Retina (tissue), 1 donor: ENCODE results near the gene CADPS.
A peak's percentile ranks its signal among the peaks of the same experiment; 100 is the strongest.

Source experiments
- DNase-seq: peaks from one replicate; pipeline ENCODE4 v3.0.0-alpha.2; 2016

The CADPS gene

DNA sequence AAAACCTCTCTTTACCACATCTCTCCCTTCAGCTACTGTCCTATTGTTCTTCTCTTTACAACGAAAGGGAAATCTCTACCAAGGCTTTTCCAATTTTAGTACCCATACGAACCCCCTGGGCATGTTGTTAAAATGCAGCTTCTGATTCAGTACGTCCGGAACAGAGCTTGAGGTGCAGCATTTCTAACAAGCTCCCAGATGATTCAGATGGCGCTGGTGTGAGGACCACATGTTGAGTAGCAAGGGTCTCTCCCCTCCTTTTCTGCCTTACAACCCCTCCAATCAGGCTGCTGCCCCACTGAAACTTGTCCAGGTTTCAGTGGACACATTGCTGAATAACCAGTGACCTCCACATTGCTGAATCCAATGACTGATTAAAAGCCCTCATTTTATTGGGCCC, 324.8 kb downstream of the CADPS start:
- no peak for DNase-seq

DNA sequence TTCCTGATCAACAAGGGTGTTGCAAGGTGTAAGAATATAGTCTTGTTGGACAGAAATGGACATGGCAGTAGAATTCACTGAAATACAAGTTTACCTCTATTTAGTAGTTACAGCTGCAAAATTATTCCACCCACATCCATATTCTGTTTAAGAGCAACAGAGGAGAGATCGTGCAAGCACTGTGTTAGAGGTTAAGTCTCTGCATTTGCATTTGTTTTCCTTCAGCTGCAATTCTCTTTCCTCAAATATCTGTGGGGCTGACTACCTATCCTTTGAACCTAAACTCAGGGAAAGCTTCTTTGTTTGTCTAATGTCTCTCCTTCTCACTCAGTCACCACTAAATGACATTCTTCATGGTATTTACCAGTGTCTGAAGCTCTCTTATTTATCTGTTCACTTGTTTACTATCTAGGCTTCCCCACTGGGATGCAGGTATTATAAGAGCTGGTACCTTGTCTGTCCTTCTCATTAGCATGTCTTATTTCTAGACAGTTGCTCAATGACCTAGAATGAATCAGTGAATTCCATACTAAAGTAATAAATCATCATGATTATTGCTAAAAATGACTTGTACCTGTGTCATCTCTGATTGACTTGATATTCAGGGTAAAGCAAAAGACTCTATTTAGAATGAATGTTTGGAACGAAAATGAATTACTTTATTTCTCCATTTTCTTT, 326.5 kb downstream of the CADPS start:
- no peak for DNase-seq

DNA sequence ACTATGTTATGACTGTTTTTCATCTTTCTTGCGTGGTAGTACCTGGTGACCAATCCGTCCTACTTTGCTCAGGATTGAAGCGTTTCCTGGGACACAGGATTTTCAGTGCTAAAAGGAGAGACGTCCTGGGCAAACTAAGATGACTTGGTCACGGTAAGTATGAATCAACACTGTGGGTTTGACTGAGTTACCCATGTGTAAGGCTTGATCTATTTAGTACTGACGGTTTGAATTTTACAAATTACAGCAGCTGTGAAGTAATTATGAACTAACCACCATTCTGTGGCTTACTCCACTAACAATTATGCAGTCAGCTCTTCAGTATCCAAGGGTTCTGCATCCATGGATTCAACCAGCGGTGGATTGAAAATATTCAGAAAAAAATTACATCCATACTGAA, 328.9 kb downstream of the CADPS start:
- DNase-seq = no peak

DNA sequence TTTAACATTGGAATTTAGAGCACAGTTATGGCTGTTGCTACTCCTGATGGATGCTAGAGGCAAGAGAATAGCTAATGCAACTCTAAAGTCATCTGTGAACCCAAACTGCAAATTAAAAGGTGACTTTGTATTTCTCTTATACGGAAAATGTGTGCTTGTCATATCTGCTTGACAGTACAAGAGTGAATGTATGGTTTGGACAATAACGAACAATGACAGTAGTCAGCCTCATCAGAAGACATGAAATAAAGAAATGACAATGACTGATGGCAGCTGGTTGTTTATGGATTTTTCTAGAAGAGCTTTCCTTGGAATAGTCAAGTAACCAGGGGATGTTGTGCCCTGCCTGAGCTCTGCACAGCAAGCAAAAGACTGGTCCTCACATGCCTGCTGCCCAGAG, 333.0 kb downstream of the CADPS start:
- no peak for DNase-seq

DNA sequence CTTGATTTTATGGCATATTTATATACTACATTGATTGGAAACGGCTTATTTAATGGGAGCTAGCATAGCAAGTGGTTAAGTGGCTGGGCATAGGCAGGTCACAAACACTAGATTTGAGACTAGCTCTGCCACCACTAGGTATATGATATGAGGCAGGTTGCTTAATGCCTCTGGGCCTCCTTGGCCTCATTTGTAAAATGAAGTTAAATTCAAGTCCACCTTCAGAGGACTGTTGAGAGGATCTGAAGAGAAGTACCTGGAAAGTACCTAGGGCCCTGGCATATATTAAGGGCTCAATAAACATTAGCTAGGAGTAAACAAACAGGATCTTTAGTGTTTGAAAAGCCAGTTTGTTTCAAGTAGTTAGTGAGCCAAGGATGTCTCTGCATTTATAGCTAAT, 335.5 kb downstream of the CADPS start:
- no peak for DNase-seq

DNA sequence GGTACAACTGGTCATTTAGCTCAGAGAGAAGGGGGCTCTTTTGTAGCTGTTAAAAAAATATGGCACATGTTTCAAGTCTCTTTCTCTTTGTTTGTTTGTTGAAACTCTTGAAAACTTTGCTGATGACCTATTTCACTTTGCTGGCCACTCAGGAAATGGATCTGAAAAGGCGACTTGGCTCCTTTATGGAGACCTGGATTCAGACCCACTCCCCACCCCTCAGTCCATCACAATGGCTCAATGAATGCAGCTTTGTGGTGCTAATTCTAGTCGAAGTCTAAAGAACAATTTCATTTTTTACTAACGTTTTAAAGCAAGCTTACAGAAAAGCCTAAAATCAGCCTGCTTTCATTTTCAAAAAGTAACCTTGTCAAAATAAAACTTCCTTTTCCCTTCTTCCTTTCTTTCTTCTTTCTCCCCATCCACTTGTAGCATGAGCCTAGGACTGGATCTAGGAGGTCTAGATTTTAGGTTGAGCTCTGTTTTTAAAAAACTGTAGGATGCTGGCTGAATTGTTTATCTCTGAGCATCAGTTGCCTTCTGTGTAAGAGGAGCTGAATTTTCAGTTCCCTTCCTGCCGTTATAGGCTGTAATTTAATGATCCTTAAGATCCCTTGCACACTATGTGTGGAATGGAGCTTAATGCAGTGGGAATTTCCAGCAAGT, 336.4 kb downstream of the CADPS start:
- no peak for DNase-seq

DNA sequence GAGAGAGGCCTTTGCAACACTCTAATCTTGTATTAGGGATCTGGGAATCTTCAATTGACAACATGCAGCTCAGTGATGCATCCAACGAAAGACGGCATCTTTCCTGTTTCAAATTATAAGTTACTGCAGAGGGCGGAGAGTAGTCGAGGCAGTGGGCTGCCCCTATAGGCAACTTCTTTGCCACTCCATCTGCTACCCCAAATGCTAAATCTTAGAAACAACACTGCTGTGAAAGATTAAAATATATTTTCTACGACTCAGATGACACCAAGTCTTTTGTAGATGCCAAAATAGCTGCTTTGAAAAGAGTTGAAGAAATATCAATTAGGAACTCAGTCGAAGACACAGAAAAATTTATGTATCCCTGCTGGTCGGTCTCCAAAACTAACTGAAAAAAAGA, 340.9 kb downstream of the CADPS start:
- DNase-seq = no peak

DNA sequence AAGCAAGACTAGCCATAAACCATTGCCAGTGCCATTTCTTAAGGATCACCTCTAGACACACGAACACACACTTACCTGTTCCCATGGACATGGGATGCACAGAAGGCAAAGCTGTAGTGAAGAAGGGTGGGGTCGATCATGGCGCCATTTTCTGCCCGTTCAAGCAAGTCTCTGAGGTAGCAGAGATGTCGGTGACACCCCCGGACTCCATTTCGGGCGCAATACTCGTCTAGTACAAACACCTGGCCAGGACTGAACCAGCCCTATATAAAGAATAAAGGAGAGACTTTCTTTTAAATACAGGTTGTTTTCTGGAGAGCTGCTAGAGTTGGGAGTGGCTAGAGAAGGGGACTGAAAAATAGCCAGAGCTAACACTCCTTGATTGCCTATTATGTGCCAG, 342.4 kb downstream of the CADPS start:
- DNase-seq = no peak

DNA sequence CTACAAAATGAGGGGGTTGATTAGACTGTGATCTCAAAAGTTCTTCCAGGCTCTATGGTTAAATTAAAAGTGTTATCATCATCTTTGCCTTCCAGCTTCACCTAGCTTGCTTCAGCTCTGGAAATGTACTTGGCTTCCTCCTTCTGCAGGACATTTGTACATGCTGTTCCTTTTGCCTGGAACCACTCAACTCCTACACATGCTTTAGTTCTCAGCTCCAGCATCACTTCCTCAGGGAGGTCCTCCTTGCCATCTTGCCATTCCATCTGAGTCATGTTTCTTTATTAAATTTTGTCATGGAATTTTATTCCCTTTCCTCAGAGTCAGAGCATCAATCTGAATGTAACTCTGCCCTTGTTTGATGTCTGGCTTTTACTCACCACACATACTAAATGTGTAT, 343.2 kb downstream of the CADPS start:
- DNase-seq = no peak

DNA sequence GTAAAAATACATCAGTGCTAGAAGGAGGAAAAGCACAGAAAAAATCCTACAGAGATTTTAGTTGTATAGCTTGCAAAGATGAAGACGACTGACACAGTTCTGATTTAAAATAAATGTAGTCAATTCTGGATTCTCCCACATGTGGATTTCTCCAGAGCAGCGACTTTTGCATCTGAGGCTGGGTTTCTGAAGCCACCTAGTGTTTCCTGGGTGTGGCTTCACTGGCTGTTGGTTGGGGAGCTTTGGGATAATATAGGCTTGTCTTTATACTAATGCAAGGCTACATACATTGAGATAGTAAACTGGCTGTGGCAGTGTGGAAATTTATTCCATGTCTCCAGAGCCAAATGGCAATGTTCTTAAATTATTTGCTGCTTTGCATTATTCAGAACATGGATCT, 343.7 kb downstream of the CADPS start:
- DNase-seq = no peak

DNA sequence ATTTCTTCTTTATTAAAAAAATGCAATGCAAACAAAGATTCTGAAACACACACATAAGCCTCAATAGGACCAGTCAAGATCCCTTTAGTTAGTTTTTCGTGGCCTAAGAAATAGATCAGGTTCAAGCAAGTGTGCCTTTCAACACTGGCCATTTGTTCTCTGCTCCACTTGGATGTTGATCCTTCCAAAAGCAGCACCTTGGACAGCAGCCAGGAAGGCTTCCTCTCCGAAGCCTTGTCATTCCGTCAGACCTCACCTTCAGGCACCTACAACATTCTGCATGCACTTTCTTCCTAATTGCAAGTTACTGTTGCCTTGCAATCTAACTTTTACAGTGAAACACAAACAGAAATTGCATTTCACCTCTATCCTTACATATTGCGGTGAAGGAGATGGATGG, 346.0 kb downstream of the CADPS start:
- DNase-seq = peak; percentile 22

DNA sequence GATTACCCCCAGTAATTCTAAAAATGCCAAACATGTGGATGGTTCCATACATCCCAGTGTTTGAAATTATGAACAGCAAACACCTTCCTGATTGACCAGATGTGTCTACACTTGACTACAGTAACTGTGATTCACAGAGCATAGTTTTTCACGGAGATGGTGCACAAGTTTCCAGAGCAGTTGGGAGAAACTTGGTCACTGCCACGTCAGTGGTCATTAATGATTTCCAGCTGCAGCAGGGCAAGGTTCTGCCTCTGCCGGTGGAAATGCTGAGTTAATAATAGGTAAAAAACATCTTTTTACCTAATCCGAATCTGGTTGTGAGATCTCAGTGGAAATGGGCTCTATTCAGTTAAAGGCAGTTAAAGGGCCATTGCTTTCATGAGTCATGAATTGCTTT, 347.7 kb downstream of the CADPS start:
- no peak for DNase-seq

DNA sequence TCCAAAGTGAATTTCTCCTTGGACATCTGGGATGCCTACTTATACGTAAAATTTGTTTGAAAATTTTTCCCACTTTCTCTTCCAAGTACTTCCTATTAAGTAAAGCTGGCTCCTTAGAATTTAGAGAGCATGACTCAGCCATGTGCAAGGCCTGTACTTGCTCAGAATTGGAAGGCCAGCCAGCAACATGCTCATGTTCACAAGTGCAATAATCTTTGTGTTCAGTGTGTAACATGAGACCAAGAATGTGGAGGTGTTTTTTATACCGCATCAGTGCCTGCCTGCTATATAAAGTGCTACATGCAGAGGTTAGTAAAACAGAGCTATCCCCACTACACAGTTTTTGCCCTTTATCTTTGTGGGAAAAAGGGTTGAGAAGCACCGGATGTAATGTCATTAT, 349.9 kb downstream of the CADPS start:
- DNase-seq = no peak

DNA sequence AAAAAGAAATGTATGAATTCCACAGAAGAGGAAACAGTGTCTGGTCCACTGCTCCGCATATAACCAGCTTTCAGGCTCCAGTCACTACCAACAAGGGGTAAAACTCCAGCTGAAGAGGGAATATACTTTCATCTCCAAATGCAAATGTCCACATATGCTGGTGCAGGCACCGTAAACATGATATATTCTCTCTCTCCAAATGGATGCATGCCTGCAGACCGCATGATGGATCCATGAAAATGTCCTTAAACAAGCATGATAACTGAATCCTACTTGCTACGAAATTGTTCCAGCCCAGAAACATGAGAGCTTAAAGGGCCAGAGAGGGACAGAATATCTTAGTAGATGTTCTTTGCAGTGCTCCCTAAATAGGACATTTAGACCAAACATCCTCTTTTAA, 351.5 kb downstream of the CADPS start:
- DNase-seq = no peak

DNA sequence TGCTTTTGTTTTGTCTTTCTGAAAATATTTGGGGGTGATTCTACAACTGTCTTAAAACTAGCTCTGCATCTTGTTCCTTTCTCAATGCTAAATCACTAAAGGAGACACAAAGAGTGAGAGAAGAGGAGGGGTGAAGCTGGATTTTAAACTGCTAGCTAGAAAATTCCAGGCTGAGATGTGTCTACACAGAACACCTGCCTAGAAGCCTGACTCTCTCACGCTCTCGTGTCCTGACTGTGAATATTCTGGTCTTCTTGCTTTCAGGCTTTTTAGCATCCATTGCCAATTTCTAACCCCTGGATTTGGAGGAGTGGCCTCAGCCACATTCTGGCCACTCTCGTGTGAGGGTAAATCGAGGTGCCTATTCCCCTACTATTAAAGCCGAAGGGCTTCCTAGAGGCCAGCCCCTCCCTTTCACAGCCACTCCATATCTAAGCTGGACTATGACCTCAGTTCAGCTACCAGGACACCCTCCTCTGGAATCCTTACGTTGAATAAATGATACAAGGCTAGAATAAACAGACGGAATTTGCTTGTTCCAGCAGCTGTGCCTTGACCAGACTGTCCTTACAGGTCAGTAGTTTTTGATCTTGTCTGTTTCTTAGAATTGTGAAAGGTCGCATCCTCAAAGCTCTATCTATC, 353.6 kb downstream of the CADPS start:
- no peak for DNase-seq

DNA sequence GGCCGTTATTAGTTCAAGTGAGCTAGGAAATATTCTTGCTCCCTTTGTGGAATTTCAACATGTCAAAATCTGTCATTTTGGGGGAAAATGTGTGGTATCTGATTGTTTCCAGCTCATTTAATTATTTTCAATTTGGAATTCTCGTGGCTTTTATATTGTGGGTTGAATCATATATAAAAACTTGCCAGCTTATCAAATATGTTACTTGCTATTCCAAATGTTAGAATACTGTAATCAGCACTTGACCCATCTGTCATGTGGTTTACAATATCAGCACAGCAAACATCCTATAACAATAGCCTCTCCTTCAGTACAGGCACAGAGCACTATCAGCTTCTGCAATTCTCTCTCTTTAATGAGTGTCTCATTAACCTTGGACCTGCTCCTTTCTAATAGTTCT, 371.7 kb downstream of the CADPS start:
- no peak for DNase-seq

DNA sequence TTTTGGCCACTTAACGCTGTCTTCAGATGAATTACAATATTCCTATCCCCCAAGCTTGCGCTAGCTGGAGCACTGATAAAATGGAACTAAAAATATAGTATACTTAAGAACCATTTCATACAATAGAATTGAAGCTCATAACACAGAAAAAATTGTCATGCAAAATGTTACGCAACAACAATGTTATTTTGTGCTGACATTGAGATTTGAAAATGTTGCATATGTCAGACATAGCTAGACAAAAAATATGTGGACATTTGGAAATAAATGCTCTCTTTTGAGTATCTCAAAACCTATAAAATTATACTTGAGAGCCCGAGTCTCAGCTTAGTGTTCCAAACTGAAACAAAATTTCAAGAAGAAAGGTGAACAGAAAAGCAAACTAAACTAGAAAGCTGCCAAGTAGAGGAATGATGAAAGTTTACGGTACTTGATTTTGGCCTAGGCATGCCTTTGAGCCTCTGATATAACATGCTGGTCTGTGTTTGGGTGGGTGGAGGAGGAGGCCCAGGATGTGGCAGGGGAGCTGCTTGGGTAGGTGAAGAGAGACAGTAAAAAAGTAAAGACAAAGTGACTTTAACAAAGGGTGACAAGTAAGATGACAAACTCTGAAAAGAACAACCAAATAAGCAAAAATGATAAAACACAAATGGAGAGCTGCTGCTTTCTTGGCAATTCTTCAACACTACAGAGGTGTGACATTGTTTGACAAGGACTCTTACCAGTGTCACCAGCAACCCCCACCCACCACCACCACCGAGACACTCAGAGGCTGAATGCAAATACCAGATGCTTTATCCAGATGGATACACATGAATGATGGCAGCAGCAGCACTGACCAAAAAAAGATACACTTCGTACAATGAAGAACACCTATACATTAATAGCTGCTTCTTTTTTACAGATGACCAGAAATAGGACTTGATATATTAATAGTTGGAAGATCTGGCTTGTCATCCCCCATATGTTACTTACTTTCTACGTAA, 372.6 kb downstream of the CADPS start:
- no peak for DNase-seq

DNA sequence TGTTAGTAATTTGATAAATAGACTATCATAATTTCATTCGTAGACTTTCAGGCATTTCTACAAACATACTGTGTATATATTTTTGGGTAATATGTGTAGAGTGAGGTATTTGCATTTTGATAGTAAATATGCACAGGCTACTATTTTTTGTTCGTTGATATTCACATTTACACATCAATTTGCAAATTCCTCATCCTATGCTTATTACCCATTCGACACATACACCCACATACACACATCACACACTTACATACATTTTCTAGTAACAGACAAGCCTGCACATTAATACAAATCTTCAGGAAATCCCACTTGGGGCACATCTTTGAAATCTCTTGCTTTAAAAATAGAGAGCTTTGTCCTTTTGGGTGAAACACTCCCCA, 373.9 kb downstream of the CADPS start:
- DNase-seq = no peak

DNA sequence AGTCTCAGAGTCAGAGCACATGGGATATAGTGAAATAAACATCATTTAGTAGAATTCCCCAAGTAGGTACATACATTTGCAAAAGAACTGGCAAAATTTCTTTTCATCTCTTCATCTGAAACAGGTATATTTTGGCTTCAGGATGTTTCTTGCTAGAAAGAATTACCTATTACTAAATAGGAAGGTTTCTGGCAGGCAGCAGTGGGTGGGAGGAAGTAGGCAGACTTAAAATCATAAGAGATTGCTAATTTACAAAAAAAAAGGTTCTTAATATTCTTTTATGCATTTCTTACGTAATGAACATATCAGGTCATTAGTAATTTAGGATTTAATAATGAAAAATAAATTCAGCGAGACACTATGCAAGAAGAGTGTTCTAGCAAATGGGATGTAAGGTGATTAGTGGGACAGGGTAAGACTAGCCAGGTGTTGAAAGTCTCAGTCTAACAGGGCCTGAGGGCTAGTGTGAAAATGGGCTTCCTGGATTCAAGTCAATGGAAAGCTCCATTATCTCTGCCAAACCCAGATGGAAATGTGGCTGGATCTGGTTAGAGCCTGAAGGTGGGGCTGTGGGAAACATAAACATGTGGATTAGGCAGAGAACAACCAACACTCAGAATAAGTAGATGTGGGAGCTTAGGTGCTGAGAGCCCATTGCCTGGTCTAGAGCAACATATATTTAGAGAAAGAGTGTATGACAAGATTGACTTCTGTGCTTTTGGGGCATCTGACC, 374.5 kb downstream of the CADPS start:
- no peak for DNase-seq

DNA sequence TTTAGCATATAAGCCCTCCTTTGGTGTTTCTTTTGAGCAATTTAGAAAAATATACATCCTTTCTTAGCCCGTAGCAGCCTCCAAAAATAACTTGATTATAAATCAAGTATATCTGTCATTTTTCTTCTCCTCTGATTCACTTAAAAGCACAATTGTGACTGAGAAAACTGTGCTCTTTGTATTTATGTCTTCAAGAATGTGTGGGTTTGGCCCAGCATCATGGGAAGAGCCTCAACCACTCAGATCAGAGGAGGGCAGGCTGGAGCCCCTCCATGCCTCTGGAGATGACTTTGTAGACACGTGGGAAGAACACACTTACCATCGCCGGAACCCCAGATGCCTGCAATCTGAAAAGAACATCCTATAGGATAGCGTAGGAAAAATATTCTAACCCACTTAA, 378.1 kb downstream of the CADPS start:
- DNase-seq = no peak

DNA sequence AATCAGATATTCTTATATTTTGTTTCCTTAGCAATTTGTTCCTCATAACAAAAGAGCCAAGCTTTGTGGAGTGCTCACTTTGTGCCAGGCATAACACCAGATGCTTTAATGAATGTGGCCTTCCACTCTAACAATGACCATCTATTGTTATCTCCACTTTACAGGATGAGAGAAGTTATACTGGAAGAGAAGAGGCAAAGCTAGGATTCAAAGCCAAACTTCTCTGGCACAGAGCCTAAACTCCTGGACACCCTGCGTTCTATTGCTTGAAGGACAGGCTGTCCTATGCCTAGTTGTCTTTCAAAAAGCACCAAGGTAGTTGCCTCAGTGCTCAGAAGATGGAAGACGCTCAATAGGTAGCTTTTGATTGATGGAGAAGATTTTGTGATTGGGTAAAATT, 378.7 kb downstream of the CADPS start:
- no peak for DNase-seq

DNA sequence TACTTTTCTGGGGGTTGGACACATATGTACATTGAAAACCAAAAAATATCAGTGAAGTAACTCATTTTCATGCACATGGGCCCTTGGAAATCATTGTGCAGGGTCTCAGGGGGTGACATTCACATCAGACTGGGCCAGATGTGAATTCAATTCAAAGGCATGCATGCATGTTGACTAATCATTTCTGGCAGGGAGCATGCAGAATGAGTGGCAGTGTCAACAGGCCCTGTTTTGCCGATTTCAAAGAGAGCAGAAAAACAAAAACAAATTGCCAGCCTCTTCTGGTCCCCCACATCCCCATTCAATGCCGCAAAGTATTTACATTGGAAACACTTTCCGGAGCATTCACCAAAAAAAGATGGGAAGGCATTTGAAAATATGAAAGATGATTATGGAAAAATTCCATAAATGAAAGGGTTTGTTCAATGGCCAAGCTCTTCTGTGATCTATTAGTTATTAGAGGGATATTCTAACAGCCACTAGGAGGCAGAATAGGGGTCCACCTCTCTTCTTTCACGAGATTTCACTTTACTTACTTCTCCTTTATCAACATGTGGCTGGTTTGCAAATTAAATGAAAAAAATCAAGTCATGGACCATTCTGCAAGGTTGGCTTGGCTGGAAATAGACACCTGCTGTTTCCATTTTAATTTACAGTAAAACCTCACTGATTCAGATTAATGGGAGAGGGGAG, 382.0 kb downstream of the CADPS start:
- DNase-seq = peak; percentile 58
